Smooth muscle cell of the coronary artery (primary cell): ENCODE data around the gene GAMT. TPM values are rescaled to one million over a fixed set of nuclear protein-coding genes. Genes with fewer than 3 reads are reported as not detected.

Experiments used
- total RNA-seq: library from RNA; depleted of rRNA; stranded (reverse); fragments of >200 nt; gene quantifications from 2 replicates; pipeline ENCODE4 v1.2.3, GENCODE V29; 2014; ENCODE audit warnings: low replicate concordance

The GAMT gene
- total RNA-seq: 29.8 and 36.3 TPM in 2 replicates

GRCh38 chr19:1401138-1401888 is at the start of gene GAMT:
Gene GAMT, minus strand, starts transcription at chr19:1401542. Its CDS starts 66 bp downstream, at chr19:1401476.

GRCh38 chr19:1449467-1450442 is 48.4 kb upstream of the GAMT start, which contains the start of gene APC2:
Gene APC2, plus strand, starts transcription at chr19:1450121. Its CDS starts 2,881 bp downstream, at chr19:1453002.

GRCh38 chr19:1438035-1438932 is 36.9 kb upstream of the GAMT start, which contains the start of gene RPS15:
Gene RPS15, plus strand, starts transcription at chr19:1438396. Its CDS starts 30 bp downstream, at chr19:1438426.

GRCh38 chr19:1407528-1408299 is 6.4 kb upstream of the GAMT start, which contains the start of gene DAZAP1:
Gene DAZAP1, plus strand, starts transcription at chr19:1407586. Its CDS starts 188 bp downstream, at chr19:1407774.

GRCh38 chr19:1383312-1384084 is 17.8 kb downstream of the GAMT start, which contains the start of gene NDUFS7:
Gene NDUFS7, plus strand, starts transcription at chr19:1383907. Its CDS starts 20 bp downstream, at chr19:1383927.

Other genes with a start within 250 kb of the GAMT start
- gene SBNO2, start 227.3 kb downstream of the GAMT start, total RNA-seq: 40.7 and 112 TPM in 2 replicates
- 77.6 and 112 TPM in 2 replicates for gene STK11, start 195.8 kb downstream of the GAMT start, total RNA-seq
- gene CBARP, start 163.5 kb downstream of the GAMT start, total RNA-seq: 0.82 and 1.1 TPM in 2 replicates
- gene ATP5F1D, start 159.8 kb downstream of the GAMT start, total RNA-seq: 36.6 and 63.1 TPM in 2 replicates
- gene MIDN, start 153.0 kb downstream of the GAMT start, total RNA-seq: 2.8 and 15.9 TPM in 2 replicates
- gene CIRBP, start 132.2 kb downstream of the GAMT start, total RNA-seq: 148 and 327 TPM in 2 replicates
- 8.4 and 17.5 TPM in 2 replicates for gene FAM174C, start 126.0 kb downstream of the GAMT start, total RNA-seq
- gene EFNA2, start 115.7 kb downstream of the GAMT start, total RNA-seq: not detected in 2 replicates
- gene NDUFS7, start 17.6 kb downstream of the GAMT start, total RNA-seq: 51.4 and 87.2 TPM in 2 replicates
- 22.8 and 53.7 TPM in 2 replicates for gene DAZAP1, start 6.0 kb upstream of the GAMT start, total RNA-seq
- gene RPS15, start 36.9 kb upstream of the GAMT start, total RNA-seq: 178 and 496 TPM in 2 replicates
- under 0.01 and 0.08 TPM in 2 replicates for gene APC2, start 48.6 kb upstream of the GAMT start, total RNA-seq
- gene C19orf25, start 77.7 kb upstream of the GAMT start, total RNA-seq: 13.5 and 21.2 TPM in 2 replicates
- 0.68 and 1.5 TPM in 2 replicates for gene PCSK4, start 88.8 kb upstream of the GAMT start, total RNA-seq
- gene REEP6, start 89.6 kb upstream of the GAMT start, total RNA-seq: 1.3 and 2.2 TPM in 2 replicates
- gene ADAMTSL5, start 111.5 kb upstream of the GAMT start, total RNA-seq: 1.3 and 2.6 TPM in 2 replicates
- not detected in 2 replicates for gene PLK5, start 122.5 kb upstream of the GAMT start, total RNA-seq
- 29.7 and 35.6 TPM in 2 replicates for gene MEX3D, start 166.8 kb upstream of the GAMT start, total RNA-seq
- gene MBD3, start 191.3 kb upstream of the GAMT start, total RNA-seq: 75.7 and 87.9 TPM in 2 replicates
- gene UQCR11, start 203.9 kb upstream of the GAMT start, total RNA-seq: 42.0 and 110 TPM in 2 replicates